Measurements from ENCODE around the gene DESI1.

Gene DESI1

GRCh38 chr22:41555325-41555982 is 65.4 kb downstream of the DESI1 start:
- no peak for DNase-seq

GRCh38 chr22:41551877-41552582 is 68.8 kb downstream of the DESI1 start:
- DNase-seq, result no peak

- no peak for DNase-seq
Observed at GRCh38 chr22:41550952-41551491, 69.8 kb downstream of the DESI1 start.

- no peak for DNase-seq
Observed at GRCh38 chr22:41548830-41549211, 72.0 kb downstream of the DESI1 start.

Measured in femur (tissue), 1 donor.